Sigmoid colon (tissue), 3 donors: ENCODE results near the gene VWA2.

ENCODE experiments used
- POLR2A ChIP-seq, 2 donors: fragments of 450-650 bp; IDR thresholded peaks; one replicate each; pipeline ENCODE4 v1.6.1; 2016; ENCODE audit warnings: antibody characterized with exemption in 2 of 2, mild to moderate bottlenecking in 2 of 2, moderate library complexity in 2 of 2
- TF ChIP-seq, protein P1 (sequence below), 4 experiments: fragments of 450-650 bp in 3 of 4; fragments of 200-600 bp in 1 of 4; IDR thresholded peaks; one replicate each; pipeline ENCODE4 v1.5.1; 2016 to 2019; ENCODE audit warnings: antibody characterized with exemption in 4 of 4, mild to moderate bottlenecking in 3 of 4, moderate library complexity in 2 of 4

GRCh38 chr10:114195079-114195478 lies 44.0 kb upstream of the VWA2 start:
- TF ChIP-seq, protein P1, sequence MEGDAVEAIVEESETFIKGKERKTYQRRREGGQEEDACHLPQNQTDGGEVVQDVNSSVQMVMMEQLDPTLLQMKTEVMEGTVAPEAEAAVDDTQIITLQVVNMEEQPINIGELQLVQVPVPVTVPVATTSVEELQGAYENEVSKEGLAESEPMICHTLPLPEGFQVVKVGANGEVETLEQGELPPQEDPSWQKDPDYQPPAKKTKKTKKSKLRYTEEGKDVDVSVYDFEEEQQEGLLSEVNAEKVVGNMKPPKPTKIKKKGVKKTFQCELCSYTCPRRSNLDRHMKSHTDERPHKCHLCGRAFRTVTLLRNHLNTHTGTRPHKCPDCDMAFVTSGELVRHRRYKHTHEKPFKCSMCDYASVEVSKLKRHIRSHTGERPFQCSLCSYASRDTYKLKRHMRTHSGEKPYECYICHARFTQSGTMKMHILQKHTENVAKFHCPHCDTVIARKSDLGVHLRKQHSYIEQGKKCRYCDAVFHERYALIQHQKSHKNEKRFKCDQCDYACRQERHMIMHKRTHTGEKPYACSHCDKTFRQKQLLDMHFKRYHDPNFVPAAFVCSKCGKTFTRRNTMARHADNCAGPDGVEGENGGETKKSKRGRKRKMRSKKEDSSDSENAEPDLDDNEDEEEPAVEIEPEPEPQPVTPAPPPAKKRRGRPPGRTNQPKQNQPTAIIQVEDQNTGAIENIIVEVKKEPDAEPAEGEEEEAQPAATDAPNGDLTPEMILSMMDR (IDR thresholded peaks at IDR 0.05) = no peak
- no peak for TF ChIP-seq POLR2A (IDR thresholded peaks at IDR 0.05)
